ENCODE measurements around the gene SYT3.
A peak's percentile ranks its signal among the peaks of the same experiment; 100 is the strongest.
"Not testable (repeated sequence)": the region's sequence is repeated elsewhere in the genome, so short reads cannot be mapped to it uniquely, and the experiment has no call there.

Gene SYT3

DNA sequence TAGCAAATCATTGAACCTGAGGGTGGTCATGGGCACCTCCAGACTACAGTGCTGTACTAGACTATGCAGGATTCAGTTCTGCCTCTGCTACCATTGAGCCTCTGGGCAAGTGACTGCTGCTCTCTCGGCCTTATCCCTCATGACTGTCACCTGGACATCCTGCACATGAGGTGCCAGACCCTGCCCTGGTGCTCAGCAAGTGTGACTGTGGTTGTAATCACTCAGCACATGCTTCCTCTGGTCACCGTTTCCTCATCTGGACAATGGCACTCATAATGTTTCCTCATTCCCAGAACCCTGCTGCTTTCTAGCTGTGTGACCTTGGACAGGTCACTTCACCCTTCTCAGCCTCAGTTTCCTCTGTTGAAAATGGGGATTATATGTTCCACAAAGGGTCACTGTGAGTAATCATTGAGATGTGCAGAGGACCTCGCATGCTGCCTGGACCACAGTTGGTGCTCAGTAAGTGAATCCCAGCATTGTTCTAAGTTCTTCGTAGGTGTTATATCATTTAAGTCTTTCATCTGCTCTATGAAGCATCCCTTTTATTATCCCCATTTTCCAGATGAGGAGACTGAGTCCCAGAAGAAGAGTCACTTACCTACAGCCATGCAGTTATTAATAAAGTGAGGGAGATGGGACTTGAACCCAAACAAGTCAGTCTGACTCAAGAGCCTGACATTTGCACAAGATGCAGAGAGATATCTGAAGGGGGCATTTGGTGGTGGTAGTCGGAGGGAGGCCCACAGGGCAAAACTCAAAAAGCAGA, 3.2 kb downstream of the SYT3 start:
- ATAC-seq = no peak
- DNase-seq = no peak

DNA sequence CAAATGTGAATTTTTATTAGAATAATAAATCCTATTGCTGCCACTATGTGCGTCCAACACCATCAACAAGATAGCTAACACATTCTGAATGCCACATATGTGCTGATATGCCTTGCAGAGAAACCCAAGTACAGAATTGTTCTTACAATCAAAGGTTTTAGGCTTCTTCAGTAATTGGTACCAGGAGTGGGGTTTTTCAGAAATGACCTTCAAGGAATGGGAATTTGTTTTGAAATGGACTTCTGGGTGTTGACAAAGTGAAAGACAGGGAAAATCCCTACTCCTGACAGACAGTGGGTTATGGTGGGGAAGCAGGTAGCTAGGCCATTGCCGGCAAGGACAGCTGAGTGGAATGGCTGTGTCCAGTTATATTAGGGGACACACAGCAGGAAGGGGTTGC, 5.7 kb downstream of the SYT3 start:
- no peak for ATAC-seq
- DNase-seq = no peak

DNA sequence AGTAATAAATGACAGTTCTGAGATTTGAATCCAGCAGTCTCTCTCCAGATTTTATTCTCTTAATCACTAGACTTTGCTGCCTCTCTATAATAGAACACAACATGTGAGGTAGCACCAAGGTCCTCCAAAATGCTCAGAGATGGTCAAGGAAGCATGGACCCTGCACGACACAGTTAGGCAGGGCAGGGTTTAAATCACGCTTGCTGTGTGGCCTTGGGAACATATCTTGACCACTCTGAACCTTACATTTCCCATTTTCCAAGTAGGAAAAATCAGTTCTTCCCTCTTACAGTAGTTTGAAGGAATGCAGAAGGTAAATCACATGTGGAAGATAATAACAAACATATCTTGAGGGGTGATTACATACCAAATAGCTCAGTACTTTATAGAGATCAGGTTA, 6.3 kb downstream of the SYT3 start:
- DNase-seq = no peak
- no peak for ATAC-seq

DNA sequence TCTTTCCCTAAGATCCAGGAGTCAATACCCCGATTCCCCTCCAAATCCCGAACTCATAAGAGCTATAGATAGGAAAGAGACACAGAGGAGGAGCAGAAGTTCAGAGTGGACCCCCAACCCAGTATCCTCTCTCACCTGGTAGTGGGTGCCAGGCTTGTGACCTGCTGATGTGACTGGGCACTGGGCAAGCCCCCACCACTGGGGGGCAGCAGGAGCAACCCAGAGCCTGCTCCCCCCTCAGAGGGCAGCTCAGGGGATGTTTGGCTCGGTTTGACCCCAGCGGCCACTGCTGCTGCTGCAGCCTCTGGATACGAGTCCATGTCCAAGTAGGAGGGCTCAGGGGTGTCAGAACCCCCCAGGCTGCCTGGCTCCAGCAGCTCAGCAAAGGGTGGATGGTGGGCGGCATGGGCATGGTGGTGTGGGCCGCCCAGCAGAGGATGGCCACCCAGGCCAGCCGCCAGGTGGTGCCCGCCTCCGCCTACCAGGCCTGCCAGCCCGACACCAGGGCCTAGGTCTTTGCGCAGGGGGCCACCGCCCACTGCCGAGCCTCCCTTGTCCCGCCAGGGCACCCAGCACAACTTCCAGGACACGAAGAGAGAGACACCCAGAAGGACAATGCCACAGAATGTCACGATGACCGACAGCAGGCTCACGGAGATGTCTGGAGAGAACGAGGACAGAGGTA, 7.4 kb downstream of the SYT3 start:
- no peak for ATAC-seq
- no peak for DNase-seq

DNA sequence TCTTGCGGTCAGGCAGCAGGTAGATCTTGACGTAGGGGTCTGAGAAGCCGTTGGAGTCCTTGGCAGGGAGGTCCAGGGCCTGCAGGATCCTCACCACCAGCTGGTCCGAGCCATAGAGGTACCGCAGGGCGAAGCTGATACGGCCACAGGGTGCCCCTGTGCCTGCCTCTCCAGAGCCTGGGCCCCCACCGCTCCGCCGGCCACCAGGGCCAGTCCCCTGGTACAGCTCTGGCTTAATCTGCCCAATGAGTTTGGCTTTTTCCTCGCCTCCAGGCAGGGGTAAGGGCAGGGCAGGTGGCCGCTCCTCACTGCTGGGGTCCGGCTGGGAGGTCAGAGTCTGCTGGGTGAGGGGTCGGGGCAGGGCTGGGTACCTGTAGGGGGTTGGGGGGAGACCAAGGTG, 9.9 kb downstream of the SYT3 start:
- ATAC-seq (no peak), DNase-seq (no peak)

DNA sequence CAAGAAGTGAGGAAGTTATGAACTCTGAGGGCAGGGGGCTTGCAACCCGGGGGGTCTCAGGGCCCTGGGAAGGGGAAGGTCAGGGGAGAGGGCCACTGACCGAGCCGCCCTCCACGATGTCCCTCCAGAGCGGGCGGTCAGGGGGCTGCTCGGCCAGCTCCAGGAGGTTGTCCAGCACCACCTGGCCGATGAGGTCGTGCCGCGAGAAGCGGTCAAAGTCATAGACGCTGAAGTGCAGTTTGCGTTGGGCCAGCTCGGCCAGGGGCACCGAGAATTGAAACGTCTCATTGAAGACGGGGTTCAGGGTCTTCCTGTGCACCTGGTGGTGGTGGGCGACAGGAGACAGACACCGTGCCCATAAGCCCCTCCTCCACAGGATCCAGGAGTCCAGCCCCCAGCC, 10.5 kb downstream of the SYT3 start:
- DNase-seq (no peak), ATAC-seq (no peak)

DNA sequence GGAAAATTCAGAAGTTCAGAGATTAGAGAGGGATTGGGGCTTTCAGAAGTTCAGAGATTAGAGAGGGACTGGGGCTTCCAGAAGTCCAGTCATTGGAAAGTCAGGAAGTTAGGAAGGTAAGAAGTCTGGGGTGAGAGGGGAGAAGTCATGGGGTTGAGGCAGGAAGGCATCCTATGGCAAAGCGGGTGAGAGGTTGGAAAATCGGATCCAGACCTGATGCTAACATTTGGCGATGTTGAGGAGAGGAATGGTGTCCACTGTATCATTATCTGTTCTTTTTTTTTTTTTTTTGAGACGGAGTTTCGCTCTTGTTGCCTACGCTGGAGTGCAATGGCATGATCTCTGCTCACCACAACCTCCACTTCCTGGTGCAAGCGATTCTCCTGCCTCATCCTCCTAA, 11.1 kb downstream of the SYT3 start:
- DNase-seq = no peak
- no peak for ATAC-seq

DNA sequence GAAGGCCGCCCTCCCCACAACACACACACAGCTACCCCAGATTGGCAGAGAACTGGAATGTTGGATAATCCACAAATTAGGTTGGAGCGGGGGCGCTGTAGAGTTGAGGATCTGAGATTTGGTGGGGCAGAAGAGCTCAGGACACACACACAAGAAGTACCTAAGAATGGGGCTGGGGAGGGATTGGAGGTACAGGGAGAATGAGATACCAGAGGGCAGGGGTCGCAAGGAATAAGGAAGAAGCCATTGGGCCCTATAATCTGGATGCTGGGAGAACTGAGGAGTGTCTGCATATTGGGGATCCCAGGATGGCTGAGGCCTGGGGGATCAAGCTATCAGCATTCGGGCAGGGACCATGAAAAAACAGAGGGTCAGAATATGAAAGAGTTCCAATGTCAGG, 11.5 kb downstream of the SYT3 start:
- no peak for ATAC-seq
- DNase-seq = no peak

DNA sequence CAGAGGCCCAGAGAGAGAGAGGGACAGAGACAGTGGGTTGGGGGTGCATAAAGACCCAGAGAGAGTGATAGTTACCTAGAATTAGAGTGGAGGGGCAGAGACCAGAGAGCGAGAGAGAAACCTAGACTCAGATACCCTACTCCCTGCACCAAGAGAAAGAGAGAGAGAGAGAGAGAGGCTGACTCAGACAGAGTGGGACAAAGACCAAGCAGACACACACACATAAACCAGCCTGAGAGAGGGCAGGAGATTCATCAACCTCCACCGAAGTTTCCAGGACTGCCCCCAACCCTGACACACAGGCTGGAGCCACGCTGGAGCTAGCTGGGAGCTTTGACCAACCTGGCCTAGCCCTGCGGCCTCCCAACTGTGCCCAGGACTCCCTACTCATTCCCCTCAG, 12.9 kb downstream of the SYT3 start:
- ATAC-seq (no peak), DNase-seq (no peak)

DNA sequence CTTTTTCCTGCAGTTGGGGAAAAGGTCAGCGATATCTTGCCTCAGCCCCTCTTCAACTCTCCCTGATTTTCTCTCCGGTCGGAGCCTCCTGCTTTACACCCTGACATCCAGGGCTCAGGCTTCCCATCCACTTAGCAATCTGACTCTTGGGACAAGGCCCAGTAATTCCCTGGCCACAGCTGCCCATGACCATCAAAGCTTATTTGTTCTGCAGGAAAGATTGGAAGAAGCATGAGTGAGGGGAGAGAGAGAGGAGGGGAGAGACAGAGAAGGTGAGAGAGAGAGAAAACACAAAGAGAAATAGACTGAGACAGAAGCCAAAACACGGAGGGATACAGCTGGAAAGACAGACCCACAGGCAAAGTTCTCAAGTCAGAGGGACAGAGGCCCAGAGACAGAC, 13.7 kb downstream of the SYT3 start:
- DNase-seq = no peak
- ATAC-seq = no peak

DNA sequence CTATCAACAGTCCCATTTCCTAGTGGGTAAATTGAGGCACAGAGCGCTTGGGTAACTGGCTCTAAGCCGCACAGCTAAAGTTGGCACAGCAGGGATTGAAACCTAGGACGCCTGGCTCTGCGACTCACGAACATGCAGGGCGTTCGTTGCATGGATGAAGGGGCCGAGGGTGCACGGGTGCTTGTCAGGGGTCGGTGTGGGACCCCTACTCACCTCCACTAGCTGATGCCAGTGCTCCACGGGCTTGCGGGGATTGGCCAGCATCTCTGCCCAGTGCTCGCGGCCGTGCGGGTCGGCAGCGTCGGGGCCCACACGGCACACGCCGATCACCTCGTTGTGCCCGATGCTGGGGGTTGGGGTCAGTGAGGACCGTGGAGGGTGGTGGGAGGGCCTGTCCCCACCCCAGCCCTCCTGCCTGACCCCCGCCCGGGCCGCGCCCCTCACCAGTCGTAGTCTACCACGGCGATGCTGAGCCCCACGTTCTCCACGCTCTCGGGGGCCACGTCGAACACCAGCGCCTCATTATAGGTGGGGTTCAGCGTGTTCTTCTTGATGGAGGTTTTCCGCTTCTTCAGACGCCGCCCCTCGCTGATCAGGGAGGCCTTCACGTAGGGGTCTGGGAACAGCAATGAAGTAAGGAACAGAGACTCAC, 14.6 kb downstream of the SYT3 start:
- DNase-seq (no peak), ATAC-seq (no peak)

DNA sequence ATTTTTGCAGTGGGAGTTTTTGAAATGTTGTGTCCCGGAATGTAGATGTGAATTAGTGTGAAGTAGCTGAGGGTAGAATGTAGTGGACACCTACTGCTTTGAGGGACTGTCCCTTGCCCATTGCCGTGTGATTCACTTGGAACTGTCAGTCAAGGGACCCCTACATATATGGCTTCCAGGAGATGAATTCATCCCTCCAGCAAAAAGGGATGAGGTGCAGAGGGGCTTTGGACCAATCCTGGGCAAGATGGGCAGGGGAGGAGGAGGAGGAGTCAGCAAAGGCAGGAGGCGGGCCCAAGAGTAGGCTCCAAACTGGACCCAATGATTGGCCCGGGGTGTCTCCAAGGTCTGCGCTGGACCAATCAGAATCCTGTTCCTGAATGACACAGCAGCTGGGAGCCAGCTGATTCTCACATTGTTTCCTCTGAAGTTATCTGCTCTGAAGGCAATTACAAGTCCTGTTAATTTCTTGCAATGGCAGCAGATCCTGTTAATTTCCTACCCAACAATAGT, 19.2 kb downstream of the SYT3 start:
- not testable (repeated sequence) for DNase-seq, ATAC-seq

DNA sequence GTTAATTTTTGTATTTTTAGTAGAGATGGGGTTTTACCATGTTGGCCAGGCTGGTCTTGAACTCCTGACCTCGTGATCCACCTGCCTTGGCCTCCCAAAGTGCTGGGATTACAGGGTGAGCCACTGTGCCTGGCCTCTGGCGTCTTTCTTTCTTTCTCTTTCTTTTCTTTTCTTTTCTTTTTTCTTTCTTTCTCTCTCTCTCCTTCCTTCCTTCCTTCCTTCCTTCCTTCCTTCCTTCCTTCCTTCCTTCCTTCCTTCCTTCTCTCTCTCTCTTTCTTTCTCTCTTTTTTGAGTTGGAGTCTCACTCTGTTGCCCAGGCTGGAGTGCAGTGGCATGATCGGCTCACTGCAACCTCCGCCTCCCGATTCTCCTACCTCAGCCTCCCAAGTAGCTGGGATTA, 20.5 kb downstream of the SYT3 start:
- DNase-seq, ATAC-seq: not testable (repeated sequence)

DNA sequence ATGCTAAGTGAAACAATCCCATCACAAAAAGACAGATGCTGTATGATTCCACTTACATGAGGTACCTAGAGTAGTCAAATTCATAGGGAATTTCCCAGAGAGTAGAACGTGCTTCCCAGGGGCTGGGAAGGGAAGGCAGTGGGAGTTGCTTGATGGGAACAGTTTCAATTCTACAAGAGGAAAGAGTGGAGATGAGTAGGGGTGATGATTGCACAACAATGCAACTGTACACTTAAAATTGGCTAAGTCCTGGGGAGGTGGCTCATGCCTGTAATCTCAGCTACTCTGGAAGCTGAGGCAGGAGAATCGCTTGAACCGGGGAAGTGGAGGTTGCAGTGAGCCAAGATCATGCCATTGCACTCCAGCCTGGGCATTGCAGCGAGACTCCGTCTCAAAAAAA, 21.3 kb downstream of the SYT3 start:
- not testable (repeated sequence) for DNase-seq, ATAC-seq

DNA sequence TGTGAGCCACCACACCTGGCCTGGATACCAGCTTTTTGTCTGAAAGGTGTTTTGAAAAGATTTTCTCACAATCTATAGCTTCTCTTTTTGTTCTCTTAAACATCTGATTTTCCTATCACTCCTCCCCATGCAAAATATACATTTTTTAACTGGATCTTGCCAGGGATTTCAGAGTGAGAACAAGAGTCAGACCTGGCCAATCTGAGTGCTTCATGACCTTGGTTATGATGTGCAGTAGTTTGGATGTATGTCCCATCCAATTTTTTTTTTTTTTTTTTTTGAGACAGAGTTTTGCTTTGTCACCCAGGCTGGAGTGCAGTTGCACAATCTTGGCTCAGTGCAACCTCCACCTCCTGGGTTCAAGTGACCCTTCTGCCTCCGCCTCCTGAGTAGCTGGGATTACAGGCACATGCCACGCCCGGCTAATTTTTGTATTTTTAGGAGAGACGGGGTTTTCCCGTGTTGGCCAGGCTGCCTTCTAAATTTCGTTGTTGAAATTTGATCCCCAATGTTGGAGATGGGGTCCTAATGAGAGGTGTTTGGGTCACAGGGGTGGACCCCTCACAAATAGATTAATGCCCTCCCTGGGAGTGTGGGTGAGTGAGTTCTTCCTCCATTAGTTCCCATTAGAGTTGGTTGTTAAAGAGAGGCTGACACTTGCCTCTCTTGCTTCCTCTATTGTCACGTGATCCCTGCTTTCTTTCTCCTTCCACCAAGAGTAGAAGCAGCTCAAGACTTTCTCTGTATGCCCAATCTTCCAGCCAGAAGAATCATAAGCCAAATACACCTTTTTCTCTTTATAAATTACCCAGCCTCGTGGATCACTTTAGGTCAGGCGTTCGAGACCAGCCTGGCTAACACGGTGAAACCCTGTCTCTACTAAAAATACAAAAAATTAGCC, 26.9 kb downstream of the SYT3 start:
- ATAC-seq, DNase-seq: not testable (repeated sequence)

DNA sequence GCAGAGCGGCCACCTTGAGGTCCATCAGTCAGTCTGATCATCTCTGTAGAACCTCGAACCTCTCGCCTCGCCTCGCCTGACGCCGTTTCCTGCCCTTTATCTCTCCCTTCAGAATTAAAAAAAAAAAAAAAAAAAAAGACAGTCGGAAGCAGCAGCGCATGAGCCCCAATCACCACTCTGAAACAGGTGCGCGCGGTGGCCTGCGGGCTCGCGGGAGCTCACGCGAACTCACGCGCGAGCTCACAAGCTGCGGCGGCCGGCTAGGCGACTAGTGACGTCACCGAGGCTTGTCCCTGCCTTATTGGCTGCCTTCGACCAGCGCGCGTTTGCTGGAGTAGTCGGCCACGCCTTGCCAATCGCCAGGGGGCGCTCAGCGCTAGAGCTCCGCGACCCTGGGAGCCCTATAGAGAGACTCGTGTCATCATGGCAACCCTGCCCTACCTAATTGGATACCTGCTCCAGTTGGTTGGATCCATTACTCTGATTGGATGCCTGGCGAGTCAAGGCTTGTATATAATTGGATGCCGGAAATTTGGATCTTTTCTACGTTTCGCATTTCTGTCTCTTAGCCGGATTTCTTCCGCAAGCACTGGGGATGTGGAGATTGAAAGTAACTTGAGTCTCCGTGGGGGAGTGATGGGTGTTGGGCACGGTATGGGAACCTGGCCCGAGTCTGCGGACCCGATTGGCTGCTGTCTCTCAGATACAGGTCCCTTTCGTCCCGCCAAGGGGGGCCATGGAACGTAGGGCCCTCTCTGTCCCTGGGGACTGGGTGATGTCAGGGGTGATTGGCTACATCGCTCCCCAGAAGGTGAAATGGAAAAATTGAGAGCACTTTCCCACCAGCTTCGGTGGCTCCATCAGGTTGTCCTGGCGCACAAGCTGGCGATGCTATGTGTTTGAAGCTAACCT, 31.6 kb downstream of the SYT3 start:
- DNase-seq (peak; percentile 91), ATAC-seq (peak; percentile 92)

DNA sequence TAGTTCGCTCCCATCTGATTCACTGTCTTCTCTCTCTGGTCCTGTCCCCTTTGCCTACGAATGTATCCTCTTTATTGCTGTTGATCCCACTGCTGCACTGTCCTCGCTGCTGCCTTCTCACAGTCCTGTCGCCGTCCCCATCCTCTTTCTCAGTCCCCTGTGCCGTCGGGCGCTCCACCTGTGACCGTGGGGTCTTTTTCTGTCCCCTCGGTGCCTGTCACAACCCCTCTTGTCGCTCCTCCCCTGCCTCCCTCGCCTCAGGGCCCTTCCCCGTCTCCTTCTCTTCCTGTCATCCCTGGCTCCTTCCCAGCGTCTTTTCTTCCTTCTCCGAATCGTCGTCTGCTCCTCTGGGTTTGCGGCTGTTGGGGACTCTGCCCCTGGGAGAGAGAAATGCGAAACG, 32.3 kb downstream of the SYT3 start:
- no peak for DNase-seq
- ATAC-seq = no peak

DNA sequence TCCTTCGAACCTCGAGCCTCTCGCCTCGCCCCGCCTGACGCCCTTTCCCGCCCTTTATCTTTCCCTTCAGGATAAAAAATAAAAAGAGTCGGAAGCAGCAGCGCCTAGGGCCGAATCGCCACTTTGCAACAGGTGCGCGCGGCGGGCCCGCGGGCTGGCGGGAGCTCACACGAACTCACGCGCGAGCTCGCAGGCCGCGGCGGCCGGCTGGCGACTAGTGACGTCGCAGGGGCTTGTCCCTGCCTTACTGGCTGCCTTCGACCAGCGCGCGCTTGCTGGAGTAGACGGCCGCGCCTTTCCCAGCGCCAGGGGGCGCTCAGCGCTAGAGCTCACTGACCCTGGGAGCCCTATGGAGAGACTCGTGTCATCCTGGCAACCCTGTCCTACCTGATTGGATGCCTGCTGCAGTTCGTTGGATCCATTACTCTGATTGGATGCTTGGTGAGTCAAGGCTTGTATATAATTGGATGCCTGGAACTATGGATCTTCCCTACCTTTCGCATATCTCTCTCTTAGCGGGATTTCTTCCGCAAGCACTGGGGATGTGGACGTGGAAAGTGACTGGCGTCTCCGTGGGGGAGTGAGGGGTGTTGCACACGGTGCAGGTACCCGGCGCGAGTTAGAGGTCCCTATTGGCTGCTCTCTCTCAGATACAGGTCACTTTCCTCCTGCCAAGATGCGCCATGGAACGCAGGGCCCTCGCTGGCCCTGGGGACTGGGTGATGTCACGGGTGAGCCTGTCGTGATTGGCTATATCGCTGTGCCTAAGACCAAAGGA, 33.4 kb downstream of the SYT3 start:
- peak; percentile 67 for ATAC-seq
- not testable (repeated sequence) for DNase-seq

DNA sequence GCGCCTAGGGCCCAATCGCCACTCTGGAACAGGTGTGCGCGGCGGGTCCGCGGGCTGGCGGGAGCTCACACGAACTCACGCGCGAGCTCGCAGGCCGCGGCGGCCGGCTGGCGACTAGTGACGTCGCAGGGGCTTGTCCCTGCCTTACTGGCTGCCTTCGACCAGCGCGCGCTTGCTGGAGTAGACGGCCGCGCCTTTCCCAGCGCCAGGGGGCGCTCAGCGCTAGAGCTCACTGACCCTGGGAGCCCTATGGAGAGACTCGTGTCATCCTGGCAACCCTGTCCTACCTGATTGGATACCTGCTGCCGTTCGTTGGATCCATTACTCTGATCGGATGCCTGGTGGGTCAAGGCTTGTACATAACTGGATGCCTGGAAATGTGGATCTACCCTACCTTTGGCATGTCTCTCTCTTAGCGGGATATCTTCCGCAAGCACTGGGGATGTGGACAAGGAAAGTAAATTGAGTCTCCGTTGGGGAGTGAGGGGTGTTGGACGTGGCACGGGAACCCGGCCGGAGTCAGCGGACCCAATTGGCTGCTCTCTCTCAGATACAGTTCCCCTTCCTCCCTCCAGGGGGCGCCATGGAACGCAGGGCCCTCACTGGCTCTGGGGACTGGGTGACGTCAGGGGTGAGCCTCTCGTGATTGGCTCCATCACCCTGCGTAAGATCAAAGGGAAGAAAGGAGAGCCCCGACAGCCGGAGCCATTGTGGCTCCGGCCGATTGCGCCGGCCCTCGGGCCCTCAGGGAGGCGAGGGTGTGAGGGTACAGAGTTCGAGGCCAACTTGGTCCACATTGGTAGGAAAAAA, 35.2 kb downstream of the SYT3 start:
- peak; percentile 9 for DNase-seq
- ATAC-seq = peak; percentile 40

Measured in stimulated activated naive CD8-positive, alpha-beta T cell treated with anti-CD3 and anti-CD28 coated beads, Interleukin-15, Interleukin-2, amounts not matched to agents 100 U/mL and 50 U/mL, for 24 hours (primary cell).